ENCODE data around the gene MIDN.

- TF ChIP-seq CTCF (IDR thresholded peaks at IDR 0.05) (no peak), POLR2A (IDR thresholded peaks at IDR 0.05) (no peak)
Observed at GRCh38 chr19:1239420-1239795, 9.0 kb upstream of the MIDN start.
